ENCODE results near the gene ACSL3. TPM values are rescaled to one million over a fixed set of nuclear protein-coding genes. Genes with fewer than 3 reads are reported as not detected.
A peak's percentile ranks its signal among the peaks of the same experiment; 100 is the strongest.

ACSL3 gene
- total RNA-seq = 40.6 and 41.2 TPM in 2 replicates

DNA sequence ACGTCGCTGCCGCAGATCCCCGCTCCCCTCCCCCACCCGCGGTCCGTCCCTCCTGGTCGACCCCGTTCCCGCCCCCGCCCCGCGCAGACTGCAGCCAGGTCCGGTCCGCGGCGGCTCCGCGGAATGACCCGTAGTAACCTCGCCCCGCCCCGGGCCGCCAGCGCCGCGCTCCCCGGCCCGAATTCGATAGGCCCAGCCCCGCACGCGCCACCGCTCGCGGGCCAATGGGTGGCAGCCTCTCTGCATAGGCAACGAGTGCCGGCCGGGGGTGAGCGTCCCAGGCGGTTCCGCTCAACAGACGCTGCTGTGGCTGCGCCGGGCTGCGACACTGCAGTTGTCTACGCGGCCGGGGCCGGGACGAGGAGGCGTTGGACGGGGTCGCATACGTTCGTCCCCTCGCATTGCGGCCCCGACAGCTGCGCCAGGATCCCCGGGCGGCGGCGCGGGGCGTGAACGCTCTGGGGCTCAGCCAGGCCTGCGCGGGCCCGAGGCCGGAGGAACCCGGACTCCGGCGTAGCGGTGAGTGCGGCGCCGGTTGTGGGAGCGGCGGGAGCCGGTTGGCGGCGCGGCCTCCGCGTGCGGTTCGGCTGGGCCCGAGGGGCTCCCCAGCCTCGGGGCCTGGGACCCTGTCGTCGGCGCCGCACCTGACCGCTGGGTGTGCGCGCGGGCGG lies at the start of gene ACSL3:
ACSL3 (plus strand) TSS at position 297 of the 671 bp plus-strand sequence. CDS start 47,737 bp downstream, outside the sequence.
- no peaks in the 10 kb centered on the region for H3K27me3 Mint-ChIP-seq
- peak; percentile 97 for ATAC-seq (ENCODE audit: low read depth)
- peak within 1 kb of the TSS; percentile 87 for H3K27ac Mint-ChIP-seq
- POLR2A ChIA-PET = interaction anchor here (0.6 to 4.8 kb wide), 4 partner anchors 14 to 51 kb away, joined by 3 to 25 read pairs (median 4); no protein-coding TSS in a partner anchor
- DNase-seq = peak; percentile 90
- H3K4me3 Mint-ChIP-seq = peak within 1 kb of the TSS; percentile 81
- H3K36me3 Mint-ChIP-seq (ENCODE audit: low read depth) = peaks cover 5% of the 10 kb centered on the region
- TF ChIP-seq CTCF (IDR thresholded peaks at IDR 0.05) = no peak
- intact Hi-C loops (cut with micrococcal nuclease) = loop anchor here (1.0 to 5.0 kb wide), 9 partner anchors 8 to 1096 kb away; partner anchors contain the start of genes AP1S3, FARSB, MRPL44 and SGPP2
- H3K4me1 Mint-ChIP-seq = peaks cover 7% of the 10 kb centered on the region
- no peaks in the 10 kb centered on the region for H3K9me3 Mint-ChIP-seq
- CTCF ChIA-PET = interaction anchor here (1.2 to 2.0 kb wide), 2 partner anchors 43 to 51 kb away, joined by 3 to 9 read pairs; no protein-coding TSS in a partner anchor

DNA sequence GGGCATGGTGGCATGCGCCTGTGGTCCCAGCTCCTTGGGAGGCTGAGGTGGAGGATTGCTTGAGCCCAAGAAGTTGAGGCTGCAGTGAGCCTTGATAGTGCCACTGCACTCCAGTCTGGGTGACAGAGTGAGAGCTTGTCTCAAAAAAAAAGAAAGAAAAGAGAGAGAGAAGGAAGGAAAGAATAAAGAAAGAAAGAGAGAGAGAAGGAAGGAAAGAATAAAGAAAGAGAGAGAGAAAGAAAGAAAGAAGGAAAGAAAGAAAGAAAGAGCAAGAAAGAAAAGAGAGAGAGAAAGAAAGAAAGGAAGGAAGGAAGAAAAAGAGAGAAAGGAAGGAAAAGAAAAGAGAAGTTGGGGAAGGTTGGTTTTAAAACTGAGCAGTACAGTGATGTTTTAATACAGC lies 49.0 kb upstream of the ACSL3 start:
- ChIA-PET CTCF (no interaction called here), POLR2A (no interaction called here)
- Mint-ChIP-seq H3K4me3 (no peak overlapping the region), H3K36me3 (ENCODE audit: low read depth) (no peaks in the 10 kb centered on the region), H3K27ac (no peak overlapping the region), H3K4me1 (peaks cover 9% of the 10 kb centered on the region), H3K27me3 (peaks cover 2% of the 10 kb centered on the region), H3K9me3 (no peaks in the 10 kb centered on the region)
- ATAC-seq (ENCODE audit: low read depth) (no peak), DNase-seq (no peak)
- intact Hi-C loops (cut with micrococcal nuclease) = no loop called here
- TF ChIP-seq CTCF (IDR thresholded peaks at IDR 0.05) = no peak

DNA sequence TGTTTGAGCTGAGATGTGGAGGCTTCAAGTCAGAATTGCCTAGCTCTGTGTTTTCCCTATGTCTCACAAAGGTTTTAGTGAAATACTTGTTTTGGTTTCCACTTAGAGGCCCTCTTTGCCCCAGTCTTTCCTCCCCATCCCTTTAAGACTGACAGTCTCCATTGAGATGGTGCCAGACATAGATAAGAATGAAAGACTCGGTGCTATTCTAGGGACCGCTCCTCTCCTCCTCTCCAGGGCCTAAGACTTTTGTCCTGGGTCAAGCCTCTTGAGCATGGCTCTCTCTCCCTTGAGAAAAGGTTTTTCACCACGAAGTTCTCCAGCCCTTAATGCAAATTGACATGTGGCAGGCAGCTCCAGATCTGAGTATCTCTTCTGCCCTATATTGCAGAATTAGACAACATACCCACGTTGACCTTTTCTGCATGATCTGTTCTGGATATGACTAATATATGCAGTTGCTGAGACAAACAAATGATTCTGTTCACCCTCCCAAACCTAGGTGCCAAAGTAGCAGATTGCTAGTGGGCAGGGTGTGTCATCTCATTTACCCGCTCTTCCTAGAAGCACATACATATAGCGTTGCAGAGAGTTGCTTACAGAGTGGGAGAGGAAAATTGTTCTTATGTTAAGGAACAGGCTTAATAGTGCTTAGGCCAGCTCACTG lies 47.5 kb upstream of the ACSL3 start:
- CTCF ChIA-PET = no interaction called here
- peak; percentile 77 for ATAC-seq (ENCODE audit: low read depth)
- no peak for DNase-seq

GRCh38 chr2:222819722-222820333 lies 41.0 kb upstream of the ACSL3 start:
- TF ChIP-seq CTCF (IDR thresholded peaks at IDR 0.05) = no peak
- no peaks in the 10 kb centered on the region for H3K36me3 Mint-ChIP-seq (ENCODE audit: low read depth)
- H3K9me3 Mint-ChIP-seq = no peaks in the 10 kb centered on the region
- no peaks in the 10 kb centered on the region for H3K4me1 Mint-ChIP-seq
- no peak overlapping the region for H3K27ac Mint-ChIP-seq
- ATAC-seq (ENCODE audit: low read depth) (no peak), DNase-seq (no peak)
- intact Hi-C loops (cut with micrococcal nuclease) = no loop called here
- CTCF ChIA-PET = no interaction called here
- no peak overlapping the region for H3K4me3 Mint-ChIP-seq
- H3K27me3 Mint-ChIP-seq = peaks cover 12% of the 10 kb centered on the region
- POLR2A ChIA-PET = no interaction called here

More for the DNA sequence above, 47.5 kb upstream of the ACSL3 start:
- Mint-ChIP-seq H3K36me3 (ENCODE audit: low read depth) (no peaks in the 10 kb centered on the region), H3K9me3 (no peaks in the 10 kb centered on the region), H3K27me3 (no peaks in the 10 kb centered on the region), H3K4me1 (peaks cover 9% of the 10 kb centered on the region), H3K4me3 (no peak overlapping the region), H3K27ac (peak overlapping the region; percentile 7)
- intact Hi-C loops (cut with micrococcal nuclease) = loop anchor here (1.0 kb wide), 1 partner anchor 99 kb away; no protein-coding TSS in a partner anchor
- POLR2A ChIA-PET = interaction anchor here (1.3 kb wide), 1 partner anchor 48 kb away, joined by 3 read pairs; the partner anchor contains the start of gene ACSL3
- TF ChIP-seq CTCF (IDR thresholded peaks at IDR 0.05) = no peak
